ENCODE results near the gene AGBL2.
"Not testable (repeated sequence)": the region's sequence is repeated elsewhere in the genome, so short reads cannot be mapped to it uniquely, and the experiment has no call there.

The AGBL2 gene

DNA sequence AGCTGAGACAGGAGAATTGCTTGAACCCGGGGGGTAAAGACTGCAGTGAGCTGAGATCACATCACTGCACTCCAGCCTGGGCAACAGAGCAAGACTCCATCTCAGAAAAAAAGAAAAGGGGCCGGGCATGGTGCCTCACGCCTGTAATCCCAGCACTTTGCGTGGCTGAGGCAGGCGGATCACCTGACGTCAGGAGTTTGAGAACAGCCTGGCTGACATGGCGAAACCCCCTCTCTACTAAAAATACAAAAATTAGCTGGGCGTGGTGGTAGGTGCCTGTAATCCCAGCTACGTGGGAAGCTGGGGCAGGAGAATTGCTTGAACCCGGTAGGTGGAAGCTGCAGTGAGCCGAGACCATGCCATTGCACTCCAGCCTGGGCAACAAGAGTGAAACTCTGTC is 78.8 kb downstream of the AGBL2 start:
- in situ Hi-C loops (cut with MboI; ENCODE audit: low sequenced_read_pairs), result not testable (repeated sequence)

DNA sequence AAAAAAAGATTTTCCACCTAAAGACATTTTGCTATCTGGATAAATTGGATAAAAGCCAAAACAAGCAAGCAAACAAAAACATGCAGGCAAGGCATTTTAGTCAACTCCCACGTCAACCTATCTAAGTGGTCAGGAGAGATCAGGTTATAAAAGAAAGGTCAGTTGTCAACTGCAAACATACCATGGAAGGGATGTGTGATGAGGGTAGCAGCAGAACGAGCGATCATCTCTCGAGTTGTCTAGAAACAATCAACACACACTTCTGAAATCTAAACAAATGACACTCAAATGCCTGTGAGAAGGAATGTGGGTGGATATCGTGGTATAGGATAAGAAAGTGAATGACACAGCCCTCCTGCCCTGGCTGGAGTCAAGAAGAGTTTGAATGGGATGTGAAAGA is 83.7 kb downstream of the AGBL2 start:
- in situ Hi-C loops (cut with MboI; ENCODE audit: low sequenced_read_pairs), result no loop called here

DNA sequence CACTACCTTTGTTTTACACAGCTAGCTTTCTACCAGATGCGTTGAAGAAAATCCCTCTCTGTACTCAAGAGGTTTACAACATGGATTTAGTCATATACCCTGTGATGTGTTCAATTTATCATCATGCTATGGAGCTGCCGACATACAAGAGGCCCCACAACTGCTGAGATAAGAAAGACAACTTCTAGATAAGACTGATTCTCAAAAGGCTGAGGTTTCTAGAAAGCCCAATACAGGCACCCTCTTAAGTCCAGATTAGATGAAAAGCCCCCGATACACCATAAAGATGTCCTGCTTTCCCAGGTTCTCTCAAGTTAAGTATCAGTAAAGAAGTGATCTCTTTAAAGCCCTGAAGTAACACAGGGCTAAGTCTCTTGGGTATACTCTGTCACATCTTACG is 87.1 kb downstream of the AGBL2 start:
- in situ Hi-C loops (cut with MboI; ENCODE audit: low sequenced_read_pairs), result no loop called here

DNA sequence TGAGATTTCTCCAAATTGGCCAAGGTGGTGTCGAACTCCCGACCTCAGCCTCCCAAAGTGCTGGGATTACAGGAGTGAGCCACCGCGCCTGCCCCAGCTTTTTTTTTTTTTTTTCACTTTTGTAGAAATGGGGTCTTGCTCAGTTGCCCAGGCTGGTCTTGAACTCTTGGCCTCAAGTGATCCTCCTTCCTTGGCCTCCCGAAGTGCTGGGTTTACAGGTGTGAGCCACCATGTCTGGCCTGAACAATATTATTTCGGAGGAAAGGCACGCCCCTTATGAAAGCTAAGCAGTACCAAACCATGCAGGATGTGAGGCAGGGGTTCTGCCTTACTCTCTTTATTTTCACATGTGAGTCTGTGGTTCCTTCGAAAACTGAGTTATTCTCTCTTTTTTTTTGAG is 88.9 kb downstream of the AGBL2 start:
- in situ Hi-C loops (cut with MboI; ENCODE audit: low sequenced_read_pairs), result no loop called here

DNA sequence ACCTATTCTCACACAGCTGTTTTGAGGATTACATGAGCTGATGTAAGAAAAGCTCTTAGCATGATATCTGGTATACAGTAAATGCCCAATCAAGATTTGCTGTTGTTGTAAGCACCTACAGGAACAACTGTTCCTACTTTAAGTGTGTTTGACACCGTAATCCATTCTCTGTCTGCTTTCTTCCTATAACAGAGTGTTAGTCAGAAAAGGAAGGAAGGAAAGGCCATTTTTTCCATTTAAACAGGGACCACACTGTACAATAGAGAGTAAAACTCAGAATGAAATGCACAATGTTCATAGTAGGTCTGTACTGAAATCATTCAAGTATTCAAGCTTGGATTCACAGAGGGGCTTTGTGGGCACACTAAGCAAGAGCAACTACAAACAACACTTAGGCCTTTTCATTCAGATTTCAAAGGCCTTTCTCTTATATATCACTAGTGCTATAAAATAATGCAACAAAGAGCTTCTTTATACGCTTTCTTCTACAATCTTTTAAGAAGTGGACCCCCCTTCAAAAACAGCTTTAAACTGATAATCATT is 94.3 kb downstream of the AGBL2 start:
- in situ Hi-C loops (cut with MboI; ENCODE audit: low sequenced_read_pairs), result no loop called here

DNA sequence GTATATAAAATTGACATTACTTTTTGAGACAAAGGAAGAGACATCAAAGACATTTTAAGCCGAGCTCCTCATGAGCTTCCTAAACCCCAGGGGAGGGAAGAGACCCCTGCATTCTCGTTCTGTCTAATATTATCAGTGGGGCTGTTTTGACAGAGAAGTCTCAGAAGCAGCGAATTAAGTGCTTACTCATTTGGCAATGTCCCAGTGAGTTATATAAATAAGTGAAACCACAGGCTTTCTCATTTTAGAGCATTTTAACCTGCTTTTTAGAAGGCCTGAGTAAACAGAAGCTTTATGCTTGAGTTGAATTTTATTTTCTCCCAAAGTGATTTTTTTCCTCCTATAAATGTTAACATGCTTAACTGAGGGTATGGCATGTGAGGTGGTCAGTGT is 97.8 kb downstream of the AGBL2 start:
- in situ Hi-C loops (cut with MboI; ENCODE audit: low sequenced_read_pairs), result no loop called here

DNA sequence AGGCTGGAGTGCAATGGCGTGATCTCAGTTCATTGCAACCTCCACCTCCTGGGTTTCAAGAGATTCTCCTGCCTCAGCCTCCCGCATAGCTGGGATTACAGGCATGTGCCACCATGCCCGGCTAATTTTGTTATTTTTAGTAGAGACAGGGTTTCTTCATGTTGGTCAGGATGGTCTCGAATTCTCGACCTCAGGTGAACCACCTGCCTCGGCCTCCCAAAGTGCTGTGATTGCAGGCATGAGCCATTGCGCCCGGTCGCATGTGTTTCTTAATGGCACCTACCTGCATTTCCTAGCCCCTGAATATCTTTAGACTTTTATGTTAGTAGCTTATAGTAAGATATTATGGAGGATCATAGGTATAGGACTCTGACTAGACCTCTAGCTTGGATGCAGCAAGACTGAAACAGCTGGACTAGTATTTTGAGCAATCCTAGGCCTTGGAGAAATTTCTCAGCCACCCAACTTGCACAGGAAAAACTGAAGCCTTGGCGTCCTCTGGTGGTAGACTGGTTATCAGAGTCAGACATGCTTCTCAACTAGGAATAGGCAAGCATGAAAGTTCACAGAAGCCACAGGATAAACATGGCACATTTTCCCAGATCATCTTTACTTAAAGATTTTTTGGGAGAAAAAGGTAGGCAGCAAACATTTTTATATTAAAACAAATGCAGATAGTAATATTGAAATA is 98.3 kb downstream of the AGBL2 start:
- in situ Hi-C loops (cut with MboI; ENCODE audit: low sequenced_read_pairs), result no loop called here

DNA sequence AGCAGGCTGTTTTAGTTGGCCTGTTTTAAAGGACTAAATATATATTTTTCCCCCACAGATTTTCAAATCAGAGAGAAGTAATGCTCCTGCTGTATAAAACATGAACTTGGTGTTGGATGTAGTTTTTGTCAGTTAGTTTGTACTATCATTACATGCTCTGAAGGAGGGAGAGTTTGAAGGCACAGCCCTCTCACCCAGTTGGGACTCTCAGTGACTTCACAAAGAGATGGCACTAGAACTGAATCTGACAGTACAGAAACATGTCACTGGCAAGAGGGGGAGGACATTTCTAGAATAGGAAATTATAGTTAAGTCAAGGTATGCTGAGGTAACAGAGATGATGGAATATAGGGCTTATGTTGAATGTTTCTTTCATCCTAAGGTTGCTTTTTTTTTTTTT is 99.9 kb downstream of the AGBL2 start:
- in situ Hi-C loops (cut with MboI; ENCODE audit: low sequenced_read_pairs), result no loop called here

DNA sequence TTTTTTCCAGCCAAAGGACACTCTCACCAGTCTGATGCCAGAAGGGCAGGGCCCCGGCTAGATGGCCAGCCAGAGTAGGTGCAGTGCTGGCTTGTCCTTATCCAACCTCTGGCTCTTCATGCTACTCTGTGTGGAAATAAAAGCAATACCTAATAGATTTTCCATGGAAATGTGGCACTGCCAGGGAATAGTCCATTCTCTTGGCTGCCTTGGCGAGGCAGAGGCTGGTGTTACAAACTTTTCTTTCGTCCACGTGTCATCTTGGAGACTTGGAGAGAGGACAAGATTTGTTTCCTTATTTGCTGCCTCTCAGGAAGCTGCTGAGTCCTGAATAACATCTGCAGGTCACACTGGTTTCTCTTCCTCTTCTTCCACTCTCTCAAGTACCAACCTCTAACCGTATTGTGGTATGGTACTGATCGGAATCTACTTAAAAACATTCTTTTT is 103.8 kb downstream of the AGBL2 start:
- in situ Hi-C loops (cut with MboI; ENCODE audit: low sequenced_read_pairs), result no loop called here

DNA sequence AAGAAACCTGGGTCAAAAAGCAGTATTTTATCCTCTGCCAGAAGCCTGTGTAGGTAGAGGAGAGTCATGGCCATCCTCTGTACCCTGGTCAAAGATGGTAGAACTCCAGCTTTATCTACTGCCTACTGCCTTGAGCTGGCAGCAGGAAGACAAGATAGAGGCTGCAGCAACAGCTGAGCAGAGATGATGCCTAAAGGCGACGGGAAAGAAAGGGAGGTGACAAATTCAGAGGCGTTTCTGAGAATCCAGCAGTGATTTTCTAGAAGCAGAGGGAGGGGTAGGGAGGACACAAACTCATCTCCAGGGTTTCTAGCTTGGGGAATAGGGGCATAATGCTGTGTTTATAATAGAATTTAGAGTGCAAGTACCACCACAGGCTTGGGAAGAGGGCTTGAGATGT is 105.5 kb downstream of the AGBL2 start:
- in situ Hi-C loops (cut with MboI; ENCODE audit: low sequenced_read_pairs), result no loop called here
